HG03139 (cell line): ENCODE results near the gene PAX2.

ENCODE experiments used
- ATAC-seq: cut with Tn5 transposase; IDR thresholded peaks from one replicate; pipeline ENCODE4 v1.9.1; 2021; ENCODE audit not compliant: unreplicated experiment

PAX2 gene

DNA sequence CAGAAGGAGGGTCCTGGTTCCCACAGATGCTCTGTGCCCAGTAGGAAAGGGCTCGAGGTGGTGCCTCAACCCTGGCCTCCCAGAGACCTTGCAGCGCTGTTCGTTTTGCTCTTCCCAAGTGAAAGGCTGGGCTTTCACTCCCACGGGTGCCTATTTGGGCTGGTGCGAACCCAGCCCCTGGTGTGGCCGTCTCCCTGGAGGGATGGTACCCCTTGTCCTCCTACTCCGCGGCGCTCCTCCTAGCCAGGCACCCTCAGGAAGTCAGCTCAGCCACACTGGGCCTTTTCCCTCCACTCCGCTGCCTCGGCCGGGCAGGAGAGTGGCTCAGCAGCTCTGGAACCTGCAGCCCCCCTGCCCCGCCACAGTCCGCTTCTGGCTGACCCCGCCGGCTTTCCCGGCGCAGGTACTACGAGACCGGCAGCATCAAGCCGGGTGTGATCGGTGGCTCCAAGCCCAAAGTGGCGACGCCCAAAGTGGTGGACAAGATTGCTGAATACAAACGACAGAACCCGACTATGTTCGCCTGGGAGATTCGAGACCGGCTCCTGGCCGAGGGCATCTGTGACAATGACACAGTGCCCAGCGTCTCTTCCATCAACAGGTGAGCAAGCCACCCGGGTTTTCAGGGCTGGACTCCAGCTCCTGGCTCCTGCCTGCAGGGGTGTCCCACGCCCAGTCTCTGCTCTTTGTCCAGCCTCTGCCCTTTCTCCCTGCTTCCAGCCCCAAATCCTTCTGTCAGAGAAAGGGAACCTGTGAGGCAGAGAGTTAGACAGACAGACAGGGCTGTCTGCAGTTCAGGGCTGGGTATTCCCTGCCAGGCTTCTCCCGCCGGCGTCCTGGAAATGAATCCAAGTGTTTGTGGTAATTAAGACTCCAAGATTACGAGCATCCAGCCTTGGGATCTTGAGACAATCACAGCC, 5.2 kb downstream of the PAX2 start:
- ATAC-seq = no peak

- ATAC-seq = no peak
Observed at GRCh38 chr10:100751211-100751933, 6.0 kb downstream of the PAX2 start.

DNA sequence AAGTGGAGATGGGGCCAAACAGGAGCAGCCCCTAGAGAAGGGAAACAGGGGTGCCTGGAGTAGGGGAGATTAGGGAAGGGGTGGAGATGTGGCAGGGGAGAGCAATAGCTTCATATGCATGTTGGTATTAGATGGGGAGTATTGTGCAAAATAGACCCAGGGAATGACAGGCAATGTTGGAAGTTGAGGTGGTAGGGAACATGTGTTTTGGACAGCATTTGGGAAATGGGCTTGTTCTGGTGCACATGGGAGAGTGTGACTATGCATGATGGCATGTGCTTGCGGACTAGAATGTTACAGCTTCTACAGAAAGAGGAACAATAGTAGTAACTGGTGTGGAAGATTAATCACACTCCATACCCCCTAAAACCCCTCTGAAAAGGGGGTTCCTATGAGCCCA, 10.4 kb downstream of the PAX2 start:
- no peak for ATAC-seq

DNA sequence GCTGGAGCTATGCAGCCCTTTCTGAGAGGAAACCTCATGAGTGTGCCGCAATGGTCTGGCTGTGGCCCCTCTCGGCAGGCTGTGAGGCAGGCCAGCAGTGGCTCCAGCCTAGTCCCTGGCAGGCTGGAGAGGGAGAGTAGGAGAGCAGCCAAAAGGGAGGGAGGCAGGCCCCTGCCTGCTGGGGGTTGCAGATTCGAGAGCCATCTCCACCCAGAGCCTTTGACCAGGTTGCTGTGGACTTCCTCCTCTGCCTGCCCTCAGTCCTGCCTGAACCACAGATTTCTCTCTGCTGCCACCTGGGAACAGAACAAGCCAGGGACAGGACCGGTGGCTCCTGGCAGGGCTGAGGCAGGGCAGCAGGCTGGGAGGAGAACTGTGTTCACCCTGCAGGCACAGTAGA, 13.9 kb downstream of the PAX2 start:
- ATAC-seq = no peak

GRCh38 chr10:100760726-100761125, 15.3 kb downstream of the PAX2 start:
- ATAC-seq = no peak

- ATAC-seq = no peak
Observed at GRCh38 chr10:100761191-100761590, 15.8 kb downstream of the PAX2 start.

GRCh38 chr10:100763043-100763747, 17.8 kb downstream of the PAX2 start:
- ATAC-seq = no peak

DNA sequence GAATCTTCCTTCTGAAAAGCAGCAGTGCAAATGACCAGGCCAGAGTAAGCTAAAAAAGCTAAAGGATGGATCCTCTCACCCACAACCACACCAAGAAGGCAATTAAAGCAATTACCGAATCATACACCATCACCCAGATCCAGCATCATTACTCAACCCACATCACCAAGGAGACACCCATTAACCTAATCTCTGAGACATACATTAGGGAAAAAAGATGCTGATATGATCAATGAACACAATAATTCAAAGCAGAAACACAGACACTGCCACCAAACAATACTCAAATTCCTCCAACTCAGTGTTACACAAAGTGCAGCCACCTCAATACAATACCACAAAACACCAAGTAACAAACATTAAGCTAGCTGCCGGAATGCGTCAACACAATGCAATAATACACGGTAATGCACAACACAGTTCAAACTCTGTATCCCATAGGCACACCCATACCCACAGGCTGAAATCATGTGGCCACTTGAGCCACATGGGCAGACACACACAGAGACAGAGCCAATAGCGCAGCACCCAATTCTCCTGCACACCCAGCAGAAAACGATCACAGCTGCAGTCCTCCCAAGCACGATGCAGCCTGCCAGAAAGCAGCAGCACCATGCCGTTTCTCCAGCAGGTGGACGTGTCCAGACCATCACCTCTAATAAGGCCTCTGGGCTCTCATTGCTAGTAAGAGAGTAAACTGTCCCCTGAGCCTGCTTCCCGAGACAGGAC, 21.5 kb downstream of the PAX2 start:
- ATAC-seq = no peak

DNA sequence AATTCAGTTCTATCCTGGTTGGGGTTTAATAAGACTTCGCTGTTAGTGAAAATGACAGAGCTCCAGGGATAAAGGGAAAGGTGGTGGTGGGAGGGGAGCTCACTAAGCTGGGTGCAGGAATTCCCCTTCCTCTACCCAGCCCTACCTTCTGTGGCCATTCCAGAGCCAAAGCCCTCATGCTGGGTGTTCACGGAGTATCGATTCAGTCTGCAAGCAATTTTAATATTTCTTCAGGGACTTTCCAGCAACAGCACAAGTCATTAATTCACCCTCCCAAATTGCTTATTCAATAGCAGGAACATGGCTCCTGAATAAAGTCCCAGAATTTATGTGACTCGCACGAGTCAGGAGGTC, 22.0 kb downstream of the PAX2 start:
- ATAC-seq = no peak

DNA sequence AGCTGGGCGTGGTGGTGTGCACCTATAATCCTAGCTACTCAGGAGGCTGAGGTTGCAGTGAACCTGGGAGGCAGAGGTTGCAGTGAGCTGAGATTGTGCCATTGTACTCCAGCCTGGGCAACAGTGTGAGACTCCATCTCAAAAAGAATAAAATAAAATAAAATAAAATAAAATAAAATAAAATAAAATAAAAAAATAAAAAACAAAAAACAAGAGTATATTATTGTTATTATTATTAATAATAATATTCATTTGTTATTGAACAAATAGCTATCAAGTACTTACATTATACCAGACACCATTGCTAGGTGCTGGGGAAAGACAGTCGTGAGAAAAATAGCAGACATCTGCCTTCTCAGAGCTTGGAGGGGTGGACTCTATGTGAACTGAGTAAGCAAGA, 24.1 kb downstream of the PAX2 start:
- ATAC-seq = no peak

DNA sequence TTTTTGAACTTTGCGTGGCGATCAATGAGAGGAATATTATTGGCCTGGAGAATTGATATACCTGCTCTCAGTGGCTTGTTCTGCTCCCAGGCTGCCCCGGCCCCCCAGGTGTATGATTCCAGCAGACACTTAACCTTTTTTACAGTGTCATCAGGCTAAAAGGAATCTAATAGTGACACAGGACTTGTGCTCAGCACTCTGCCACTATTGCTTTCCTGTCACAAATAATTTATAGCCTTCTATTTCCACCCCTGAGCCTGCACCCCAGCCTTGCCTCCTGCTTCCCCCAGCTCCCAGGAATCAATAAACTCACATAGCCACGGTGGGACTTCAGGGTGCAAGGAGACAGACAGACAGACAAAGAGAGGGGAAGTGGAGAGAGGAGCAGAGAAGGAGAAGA, 28.3 kb downstream of the PAX2 start:
- ATAC-seq = no peak

- ATAC-seq = no peak
Observed at GRCh38 chr10:100774223-100774622, 28.8 kb downstream of the PAX2 start.

DNA sequence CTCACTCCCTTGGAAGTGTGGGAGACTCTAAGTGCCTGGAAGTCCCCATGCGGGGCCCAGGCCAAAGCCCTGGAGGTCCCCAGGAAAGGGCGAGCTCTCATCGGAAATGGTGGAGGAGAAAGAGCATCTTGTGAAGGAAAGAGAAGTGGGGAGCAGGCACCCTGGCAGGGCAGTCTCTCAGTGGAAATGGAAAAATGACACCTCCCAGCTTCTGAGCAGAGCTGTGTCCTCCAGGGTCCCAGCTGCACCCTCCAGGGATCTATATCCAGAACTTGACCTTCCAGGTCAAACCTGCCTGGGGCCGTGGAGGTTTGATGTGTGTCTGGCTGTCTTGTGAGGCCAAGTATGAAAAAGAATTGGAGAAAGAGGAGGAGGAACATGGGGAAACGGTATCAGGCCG, 29.5 kb downstream of the PAX2 start:
- ATAC-seq = no peak

- ATAC-seq = no peak
Observed at GRCh38 chr10:100775386-100775785, 30.0 kb downstream of the PAX2 start.

DNA sequence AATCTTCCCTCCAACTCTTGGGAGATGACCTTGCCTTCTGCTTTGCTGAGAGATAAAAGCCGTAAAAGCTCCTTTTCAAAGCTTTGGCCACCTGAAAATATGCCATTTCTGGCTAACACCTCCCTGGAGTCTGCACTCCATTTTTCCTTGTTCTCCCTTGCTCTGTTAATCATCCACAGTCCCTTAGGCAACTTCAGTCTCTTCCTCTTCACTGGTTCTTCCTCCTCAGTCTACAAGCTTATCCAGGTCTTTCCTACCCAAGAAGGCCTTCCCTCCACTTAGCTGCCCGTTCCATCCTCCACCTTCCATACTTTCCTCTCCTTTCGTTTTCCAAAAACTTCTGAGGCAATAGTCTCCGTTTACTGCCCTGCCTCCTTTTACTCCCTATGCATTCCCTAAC, 30.5 kb downstream of the PAX2 start:
- no peak for ATAC-seq

DNA sequence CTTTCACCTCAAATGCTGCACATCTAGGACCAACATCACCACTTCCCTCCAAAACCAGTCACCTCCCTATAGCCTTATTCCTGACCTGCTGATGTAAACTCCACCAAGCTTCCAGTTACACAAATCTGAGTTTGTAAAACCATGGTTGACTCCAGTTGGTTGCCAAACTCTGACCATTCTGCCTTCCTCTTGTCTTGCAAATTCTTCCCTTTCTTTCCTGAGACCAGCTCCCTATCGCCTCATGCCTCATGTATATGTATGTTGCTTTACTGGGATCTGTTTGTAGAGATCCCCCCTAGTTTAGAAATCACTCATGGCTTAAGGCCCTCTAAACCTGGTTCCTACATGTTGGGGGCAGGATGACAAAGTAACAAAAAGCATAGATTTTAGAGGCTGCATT, 31.3 kb downstream of the PAX2 start:
- no peak for ATAC-seq

DNA sequence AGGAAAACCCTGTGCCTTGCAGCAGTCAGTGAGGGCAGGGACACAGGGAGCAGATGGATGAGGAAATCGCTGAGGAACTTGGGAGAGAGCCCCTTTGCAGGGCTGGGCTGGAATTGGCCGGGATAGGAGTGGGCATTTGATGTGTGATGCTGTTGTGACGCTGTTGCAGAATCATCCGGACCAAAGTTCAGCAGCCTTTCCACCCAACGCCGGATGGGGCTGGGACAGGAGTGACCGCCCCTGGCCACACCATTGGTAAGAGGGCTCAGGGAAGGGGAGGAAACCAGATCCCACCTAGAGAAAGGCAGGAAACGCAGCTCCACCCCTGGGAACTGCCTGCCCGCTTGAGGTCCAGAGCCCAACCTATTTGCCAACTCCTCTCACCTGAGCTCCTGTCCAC, 33.9 kb downstream of the PAX2 start:
- ATAC-seq = no peak

DNA sequence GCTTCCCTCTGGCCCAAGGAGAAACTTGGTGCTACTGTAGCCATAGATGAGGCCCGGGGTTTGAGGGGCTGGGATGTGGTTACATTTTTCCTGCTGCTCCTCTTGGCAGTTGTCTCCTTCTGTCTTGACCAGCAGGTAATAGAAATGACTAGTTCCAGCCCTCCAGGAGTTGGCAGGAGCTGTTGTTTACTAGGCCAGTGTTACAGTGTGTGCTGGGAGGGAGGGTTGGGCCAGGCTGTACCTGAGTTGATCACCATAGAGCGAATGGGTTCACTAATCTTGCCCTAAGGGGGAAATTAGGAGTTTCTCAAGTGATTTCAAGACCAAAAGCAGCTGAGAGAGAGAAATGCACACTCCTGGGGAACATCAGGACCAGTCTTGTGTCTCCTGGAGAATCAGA, 34.9 kb downstream of the PAX2 start:
- no peak for ATAC-seq

DNA sequence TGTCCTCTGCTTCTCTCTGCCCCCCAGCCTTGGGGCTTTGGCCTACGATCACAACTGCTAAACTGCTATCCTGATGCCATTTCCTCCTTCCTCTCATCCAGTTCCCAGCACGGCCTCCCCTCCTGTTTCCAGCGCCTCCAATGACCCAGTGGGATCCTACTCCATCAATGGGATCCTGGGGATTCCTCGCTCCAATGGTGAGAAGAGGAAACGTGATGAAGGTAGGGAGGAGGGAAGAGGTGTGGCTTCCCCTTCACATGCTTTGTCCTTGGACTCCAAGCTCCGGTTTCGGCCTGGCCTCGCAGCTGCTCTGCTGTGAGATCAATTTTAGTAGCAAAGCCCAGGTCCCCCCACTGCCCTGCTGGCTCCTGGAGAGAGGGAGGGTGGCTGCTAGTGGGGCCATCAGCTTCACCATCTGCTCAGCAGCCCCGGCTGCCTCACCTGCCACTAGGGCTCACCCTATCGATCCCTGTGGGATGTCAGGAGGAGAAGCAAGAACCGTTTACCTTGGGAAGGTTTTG, 35.8 kb downstream of the PAX2 start:
- no peak for ATAC-seq

DNA sequence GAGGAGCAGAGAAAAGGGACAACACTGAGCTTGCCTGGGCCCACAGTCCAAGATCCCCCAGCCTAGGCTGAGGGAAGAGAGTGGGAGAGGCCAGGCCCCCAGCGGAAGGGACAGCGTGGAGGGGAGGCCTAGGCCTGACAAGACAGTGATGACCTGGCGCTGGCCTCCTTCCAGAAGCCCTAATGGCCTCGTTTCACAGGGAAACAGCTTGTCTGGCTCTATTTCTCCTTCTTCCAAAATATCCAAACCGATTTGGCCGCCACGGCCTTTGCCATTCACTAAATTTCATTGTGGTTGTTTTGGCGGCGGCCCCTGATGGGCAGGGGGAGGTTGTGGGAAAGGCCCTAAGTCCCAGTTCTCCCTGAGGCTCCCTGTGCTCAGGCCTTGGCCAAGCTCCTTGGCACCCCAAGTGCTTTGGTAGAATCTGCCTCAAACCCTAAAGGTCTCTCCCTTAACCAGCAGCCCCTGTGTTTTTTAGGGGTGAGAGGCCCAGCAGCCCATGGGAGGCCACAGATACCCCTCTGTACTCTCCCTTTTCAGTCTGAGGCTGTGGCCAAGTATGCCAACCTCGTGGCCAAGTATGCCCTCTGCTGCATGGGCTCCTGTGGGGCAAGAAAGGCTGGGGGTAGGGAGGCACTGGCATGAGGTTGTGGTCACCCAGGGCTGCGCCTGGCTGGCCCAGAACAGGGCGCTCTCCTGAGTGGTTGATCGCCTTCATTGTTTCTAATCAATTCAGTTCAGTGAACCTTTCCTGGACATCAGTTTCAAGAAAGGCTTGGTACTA, 37.3 kb downstream of the PAX2 start:
- ATAC-seq = no peak
